Vagina (tissue), 2 donors: Measurements from ENCODE around the gene CC2D1A.

ENCODE experiments used
- POLR2A ChIP-seq, 2 donors: fragments of 450-650 bp; IDR thresholded peaks; one replicate each; pipeline ENCODE4 v1.6.1; 2017; ENCODE audit warnings: antibody characterized with exemption in 2 of 2, mild to moderate bottlenecking in 2 of 2, moderate library complexity in 2 of 2
- POLR2AphosphoS5 ChIP-seq, 2 donors: sonication (generic); formaldehyde crosslinking; IDR thresholded peaks; one replicate each; pipeline ENCODE4 v1.9.0; 2017; ENCODE audit warnings: antibody characterized with exemption in 2 of 2, mild to moderate bottlenecking in 2 of 2, low read depth in 1 of 2; ENCODE audit not compliant: insufficient read depth in 1 of 2
- TF ChIP-seq, protein P1 (sequence below), 3 experiments: fragments of 450-650 bp in 2 of 3; fragments of 200-600 bp in 1 of 3; sonication (generic) in 1 of 3; IDR thresholded peaks; one replicate each; pipeline ENCODE4 v1.5.1; 2017 to 2019; ENCODE audit warnings: antibody characterized with exemption in 3 of 3, mild to moderate bottlenecking in 2 of 3, moderate library complexity in 2 of 3

DNA sequence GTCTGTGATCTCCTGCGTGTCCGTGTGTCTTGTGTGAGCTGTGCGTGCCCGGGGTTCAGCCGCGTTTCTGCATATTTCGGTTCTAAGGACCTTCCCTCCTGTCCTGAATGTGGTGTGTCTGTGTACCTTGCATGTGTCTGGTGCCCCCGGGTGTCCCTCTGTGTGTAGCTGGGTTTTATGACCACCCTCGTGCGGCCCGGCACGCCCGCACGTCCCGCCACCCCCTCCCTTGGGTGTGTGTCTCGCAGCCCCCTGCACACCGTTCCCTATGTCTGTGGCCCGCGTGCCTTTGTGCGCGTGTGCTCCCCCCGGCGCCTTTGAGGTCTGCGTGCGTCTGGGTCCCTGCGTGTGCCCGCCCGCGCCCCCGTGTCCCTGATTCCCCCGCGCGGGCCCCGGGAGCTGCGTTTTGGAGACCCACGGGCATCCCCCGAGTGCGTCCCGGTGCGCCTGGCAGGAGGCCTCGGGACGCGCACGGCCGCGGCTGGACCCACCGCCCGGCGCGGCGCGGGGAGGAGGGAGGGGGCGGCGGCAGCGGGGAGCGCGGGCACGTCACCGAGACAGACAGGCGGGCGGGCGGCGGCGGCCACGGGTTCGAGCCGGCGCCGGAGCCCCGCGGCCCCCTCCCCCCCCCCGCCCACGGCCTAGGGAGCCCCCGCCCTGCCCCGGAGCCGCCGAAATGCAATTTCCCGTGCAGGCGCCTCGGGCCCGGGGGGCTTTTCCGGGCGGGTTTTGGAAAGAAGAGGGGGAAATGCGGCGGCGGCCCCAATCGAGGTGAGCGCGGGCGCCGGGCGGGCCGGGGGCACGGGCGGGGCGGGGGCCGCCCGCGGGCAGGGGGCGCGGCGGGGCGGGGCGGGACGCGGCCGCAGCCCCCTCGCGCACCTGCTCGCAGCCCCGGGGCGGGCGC lies 41.1 kb upstream of the CC2D1A start:
- TF ChIP-seq, protein P1, sequence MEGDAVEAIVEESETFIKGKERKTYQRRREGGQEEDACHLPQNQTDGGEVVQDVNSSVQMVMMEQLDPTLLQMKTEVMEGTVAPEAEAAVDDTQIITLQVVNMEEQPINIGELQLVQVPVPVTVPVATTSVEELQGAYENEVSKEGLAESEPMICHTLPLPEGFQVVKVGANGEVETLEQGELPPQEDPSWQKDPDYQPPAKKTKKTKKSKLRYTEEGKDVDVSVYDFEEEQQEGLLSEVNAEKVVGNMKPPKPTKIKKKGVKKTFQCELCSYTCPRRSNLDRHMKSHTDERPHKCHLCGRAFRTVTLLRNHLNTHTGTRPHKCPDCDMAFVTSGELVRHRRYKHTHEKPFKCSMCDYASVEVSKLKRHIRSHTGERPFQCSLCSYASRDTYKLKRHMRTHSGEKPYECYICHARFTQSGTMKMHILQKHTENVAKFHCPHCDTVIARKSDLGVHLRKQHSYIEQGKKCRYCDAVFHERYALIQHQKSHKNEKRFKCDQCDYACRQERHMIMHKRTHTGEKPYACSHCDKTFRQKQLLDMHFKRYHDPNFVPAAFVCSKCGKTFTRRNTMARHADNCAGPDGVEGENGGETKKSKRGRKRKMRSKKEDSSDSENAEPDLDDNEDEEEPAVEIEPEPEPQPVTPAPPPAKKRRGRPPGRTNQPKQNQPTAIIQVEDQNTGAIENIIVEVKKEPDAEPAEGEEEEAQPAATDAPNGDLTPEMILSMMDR (IDR thresholded peaks at IDR 0.05): no peak
- TF ChIP-seq POLR2A (IDR thresholded peaks at IDR 0.05): no peak
- TF ChIP-seq POLR2AphosphoS5 (IDR thresholded peaks at IDR 0.05; ENCODE audit: insufficient read depth in 1 of 2, low read depth in 1 of 2): no peak
